HEK293 (cell line): ENCODE data around the gene PRKAR2B.

Source experiments
- ATF2 ChIP-seq: fragments of 450-650 bp; formaldehyde crosslinking; IDR thresholded peaks from 2 replicates; pipeline ENCODE4 v1.5.1; 2016; ENCODE audit warnings: missing biosample characterization, missing genetic modification characterization, low read depth
- HIC1 ChIP-seq: fragments of 450-650 bp; formaldehyde crosslinking; IDR thresholded peaks from 2 replicates; pipeline ENCODE4 v1.5.1; 2016; ENCODE audit warnings: missing biosample characterization, missing genetic modification characterization
- REPIN1 ChIP-seq: fragments of 450-650 bp; formaldehyde crosslinking; IDR thresholded peaks from 2 replicates; pipeline ENCODE4 v1.5.1; 2017; ENCODE audit warnings: missing biosample characterization, missing genetic modification characterization, low read depth
- SETDB1 ChIP-seq: IDR thresholded peaks from one replicate; pipeline ENCODE4 v1.6.1; 2017; ENCODE audit warnings: mild to moderate bottlenecking, low read length, moderate library complexity, mixed read lengths; ENCODE audit not compliant: insufficient read length
- TCF7L2 ChIP-seq: IDR thresholded peaks from 2 replicates; pipeline ENCODE4 v1.6.1; 2011; ENCODE audit warnings: low read depth, mild to moderate bottlenecking, inconsistent platforms, low read length, moderate library complexity, borderline replicate concordance
- YY2 ChIP-seq: fragments of 450-650 bp; formaldehyde crosslinking; IDR thresholded peaks from 2 replicates; pipeline ENCODE4 v1.5.1; 2016; ENCODE audit warnings: missing biosample characterization, missing genetic modification characterization
- ZBTB10 ChIP-seq: fragments of 450-650 bp; formaldehyde crosslinking; IDR thresholded peaks from 2 replicates; pipeline ENCODE4 v1.5.1; 2016; ENCODE audit warnings: missing biosample characterization, missing genetic modification characterization
- ZBTB20 ChIP-seq: fragments of 450-650 bp; formaldehyde crosslinking; IDR thresholded peaks from 2 replicates; pipeline ENCODE4 v1.5.1; 2016; ENCODE audit warnings: missing biosample characterization, missing genetic modification characterization
- ZBTB26 ChIP-seq: fragments of 450-650 bp; formaldehyde crosslinking; optimal IDR thresholded peaks from 2 replicates; pipeline ENCODE3; 2016; ENCODE audit warnings: missing biosample characterization, mild to moderate bottlenecking, missing genetic modification characterization
- ZNF146 ChIP-seq: fragments of 450-650 bp; formaldehyde crosslinking; IDR thresholded peaks from 2 replicates; pipeline ENCODE4 v1.5.1; 2016; ENCODE audit warnings: missing biosample characterization, missing genetic modification characterization
- ZNF157 ChIP-seq: fragments of 450-650 bp; formaldehyde crosslinking; IDR thresholded peaks from 2 replicates; pipeline ENCODE4 v1.5.1; 2016; ENCODE audit warnings: missing biosample characterization, missing genetic modification characterization
- ZNF174 ChIP-seq: fragments of 450-650 bp; formaldehyde crosslinking; IDR thresholded peaks from 2 replicates; pipeline ENCODE4 v1.5.0; 2017; ENCODE audit warnings: missing biosample characterization, mild to moderate bottlenecking, missing genetic modification characterization
- ZNF211 ChIP-seq: fragments of 450-650 bp; formaldehyde crosslinking; IDR thresholded peaks from 2 replicates; pipeline ENCODE4 v1.5.1; 2016; ENCODE audit warnings: low read depth, missing biosample characterization, missing genetic modification characterization
- ZNF239 ChIP-seq: fragments of 450-650 bp; formaldehyde crosslinking; IDR thresholded peaks from 2 replicates; pipeline ENCODE4 v1.5.1; 2016; ENCODE audit warnings: missing biosample characterization, missing genetic modification characterization
- ZNF335 ChIP-seq: fragments of 450-650 bp; formaldehyde crosslinking; conservative IDR thresholded peaks from 2 replicates; pipeline ENCODE4 v1.5.1; 2016; ENCODE audit warnings: missing biosample characterization, missing genetic modification characterization
- ZNF350 ChIP-seq: fragments of 450-650 bp; formaldehyde crosslinking; IDR thresholded peaks from 2 replicates; pipeline ENCODE4 v1.5.0; 2017; ENCODE audit warnings: missing biosample characterization, mild to moderate bottlenecking, missing genetic modification characterization
- ZNF394 ChIP-seq: fragments of 450-650 bp; formaldehyde crosslinking; IDR thresholded peaks from 2 replicates; pipeline ENCODE4 v1.5.1; 2016; ENCODE audit warnings: missing biosample characterization, missing genetic modification characterization, mild to moderate bottlenecking, moderate library complexity, borderline replicate concordance
- ZNF623 ChIP-seq: fragments of 450-650 bp; formaldehyde crosslinking; IDR thresholded peaks from 2 replicates; pipeline ENCODE4 v1.5.1; 2016; ENCODE audit warnings: missing biosample characterization, missing genetic modification characterization
- TF ChIP-seq, protein P1 (sequence below): fragments of 450-650 bp; IDR thresholded peaks from 2 replicates; pipeline ENCODE4 v1.5.1; 2018; ENCODE audit warnings: missing biosample characterization, mild to moderate bottlenecking, missing genetic modification characterization
- TF ChIP-seq, protein P2 (sequence below): fragments of 450-650 bp; formaldehyde crosslinking; IDR thresholded peaks from 2 replicates; pipeline ENCODE4 v1.5.1; 2016; ENCODE audit warnings: missing biosample characterization, missing genetic modification characterization
- TF ChIP-seq, protein P3 (sequence below): fragments of 450-650 bp; formaldehyde crosslinking; IDR thresholded peaks from 2 replicates; pipeline ENCODE4 v1.5.1; 2016; ENCODE audit warnings: missing biosample characterization, missing genetic modification characterization
- TF ChIP-seq, protein P4 (sequence below): fragments of 450-650 bp; IDR thresholded peaks from 2 replicates; pipeline ENCODE4 v1.5.1; 2018; ENCODE audit warnings: missing biosample characterization, missing genetic modification characterization
- TF ChIP-seq, protein P5 (sequence below): IDR thresholded peaks from 2 replicates; pipeline ENCODE4 v1.6.1; 2011; ENCODE audit warnings: mild to moderate bottlenecking, low read depth, low read length, borderline replicate concordance

Gene PRKAR2B

DNA sequence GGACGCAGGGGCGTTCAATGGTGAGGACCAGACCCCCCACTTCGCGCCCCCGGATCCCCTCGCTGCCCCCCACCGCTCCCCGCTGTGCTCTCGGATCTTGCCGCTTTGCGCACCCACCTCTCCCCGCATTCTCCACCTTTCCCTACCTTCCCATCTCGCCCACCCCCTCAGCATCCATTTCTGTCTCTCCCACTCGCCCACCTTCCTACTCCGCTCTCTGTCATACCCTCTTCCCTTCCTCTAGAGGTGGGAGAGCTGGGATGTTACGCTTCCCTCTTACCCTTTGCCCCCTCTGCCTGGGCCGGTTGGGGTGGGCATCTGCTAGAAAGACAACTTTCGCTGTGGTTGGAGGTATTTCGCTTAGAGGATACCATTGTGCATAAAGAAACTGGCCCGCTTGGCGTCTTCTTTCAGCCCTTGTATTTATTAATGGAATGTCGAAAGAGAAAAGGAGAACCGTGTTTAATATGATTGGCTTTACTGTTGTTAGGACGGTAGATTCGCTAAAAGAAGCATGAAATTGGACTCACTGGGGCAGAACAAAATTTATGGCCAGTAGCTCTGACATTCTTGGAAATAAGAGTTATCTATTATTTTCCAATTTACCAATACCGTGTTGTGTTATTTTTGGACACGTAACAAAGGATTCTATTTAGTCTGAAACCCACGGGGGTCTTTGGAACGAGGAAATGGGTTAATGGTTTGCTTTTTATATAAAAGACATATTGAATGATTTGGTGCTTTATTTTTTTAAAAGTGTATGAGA lies 873 bp downstream of the PRKAR2B start (continued):
- TF ChIP-seq ZBTB26 = no peak
- no peak for TF ChIP-seq TCF7L2
- TF ChIP-seq ZBTB10 (tag by site-specific recombination) = peak; percentile 60; the same call in 1 of the 2 replicates
- TF ChIP-seq REPIN1 (tag by site-specific recombination) = no peak
- TF ChIP-seq ZNF174 (tag by site-specific recombination) = no peak
- no peak for TF ChIP-seq ZNF157 (tag by site-specific recombination)
- TF ChIP-seq ZNF146 (tag by site-specific recombination) = no peak
- no peak for TF ChIP-seq ATF2
- TF ChIP-seq ZNF211 (tag by site-specific recombination) = no peak
- peak; percentile 53; the same call in 1 of the 2 replicates for TF ChIP-seq ZBTB20
- no peak for TF ChIP-seq ZNF394 (tag by site-specific recombination)
- no peak for TF ChIP-seq SETDB1
- peak; percentile 58 for TF ChIP-seq ZNF335
- TF ChIP-seq, protein P1, sequence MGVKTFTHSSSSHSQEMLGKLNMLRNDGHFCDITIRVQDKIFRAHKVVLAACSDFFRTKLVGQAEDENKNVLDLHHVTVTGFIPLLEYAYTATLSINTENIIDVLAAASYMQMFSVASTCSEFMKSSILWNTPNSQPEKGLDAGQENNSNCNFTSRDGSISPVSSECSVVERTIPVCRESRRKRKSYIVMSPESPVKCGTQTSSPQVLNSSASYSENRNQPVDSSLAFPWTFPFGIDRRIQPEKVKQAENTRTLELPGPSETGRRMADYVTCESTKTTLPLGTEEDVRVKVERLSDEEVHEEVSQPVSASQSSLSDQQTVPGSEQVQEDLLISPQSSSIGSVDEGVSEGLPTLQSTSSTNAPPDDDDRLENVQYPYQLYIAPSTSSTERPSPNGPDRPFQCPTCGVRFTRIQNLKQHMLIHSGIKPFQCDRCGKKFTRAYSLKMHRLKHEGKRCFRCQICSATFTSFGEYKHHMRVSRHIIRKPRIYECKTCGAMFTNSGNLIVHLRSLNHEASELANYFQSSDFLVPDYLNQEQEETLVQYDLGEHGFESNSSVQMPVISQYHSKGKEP = no peak
- TF ChIP-seq YY2 (tag by site-specific recombination) = no peak
- TF ChIP-seq, protein P2, sequence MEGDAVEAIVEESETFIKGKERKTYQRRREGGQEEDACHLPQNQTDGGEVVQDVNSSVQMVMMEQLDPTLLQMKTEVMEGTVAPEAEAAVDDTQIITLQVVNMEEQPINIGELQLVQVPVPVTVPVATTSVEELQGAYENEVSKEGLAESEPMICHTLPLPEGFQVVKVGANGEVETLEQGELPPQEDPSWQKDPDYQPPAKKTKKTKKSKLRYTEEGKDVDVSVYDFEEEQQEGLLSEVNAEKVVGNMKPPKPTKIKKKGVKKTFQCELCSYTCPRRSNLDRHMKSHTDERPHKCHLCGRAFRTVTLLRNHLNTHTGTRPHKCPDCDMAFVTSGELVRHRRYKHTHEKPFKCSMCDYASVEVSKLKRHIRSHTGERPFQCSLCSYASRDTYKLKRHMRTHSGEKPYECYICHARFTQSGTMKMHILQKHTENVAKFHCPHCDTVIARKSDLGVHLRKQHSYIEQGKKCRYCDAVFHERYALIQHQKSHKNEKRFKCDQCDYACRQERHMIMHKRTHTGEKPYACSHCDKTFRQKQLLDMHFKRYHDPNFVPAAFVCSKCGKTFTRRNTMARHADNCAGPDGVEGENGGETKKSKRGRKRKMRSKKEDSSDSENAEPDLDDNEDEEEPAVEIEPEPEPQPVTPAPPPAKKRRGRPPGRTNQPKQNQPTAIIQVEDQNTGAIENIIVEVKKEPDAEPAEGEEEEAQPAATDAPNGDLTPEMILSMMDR = no peak
- TF ChIP-seq, protein P3, sequence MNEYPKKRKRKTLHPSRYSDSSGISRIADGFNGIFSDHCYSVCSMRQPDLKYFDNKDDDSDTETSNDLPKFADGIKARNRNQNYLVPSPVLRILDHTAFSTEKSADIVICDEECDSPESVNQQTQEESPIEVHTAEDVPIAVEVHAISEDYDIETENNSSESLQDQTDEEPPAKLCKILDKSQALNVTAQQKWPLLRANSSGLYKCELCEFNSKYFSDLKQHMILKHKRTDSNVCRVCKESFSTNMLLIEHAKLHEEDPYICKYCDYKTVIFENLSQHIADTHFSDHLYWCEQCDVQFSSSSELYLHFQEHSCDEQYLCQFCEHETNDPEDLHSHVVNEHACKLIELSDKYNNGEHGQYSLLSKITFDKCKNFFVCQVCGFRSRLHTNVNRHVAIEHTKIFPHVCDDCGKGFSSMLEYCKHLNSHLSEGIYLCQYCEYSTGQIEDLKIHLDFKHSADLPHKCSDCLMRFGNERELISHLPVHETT (tag by site-specific recombination) = no peak
- TF ChIP-seq ZNF623 (tag by site-specific recombination) = no peak
- TF ChIP-seq, protein P4, sequence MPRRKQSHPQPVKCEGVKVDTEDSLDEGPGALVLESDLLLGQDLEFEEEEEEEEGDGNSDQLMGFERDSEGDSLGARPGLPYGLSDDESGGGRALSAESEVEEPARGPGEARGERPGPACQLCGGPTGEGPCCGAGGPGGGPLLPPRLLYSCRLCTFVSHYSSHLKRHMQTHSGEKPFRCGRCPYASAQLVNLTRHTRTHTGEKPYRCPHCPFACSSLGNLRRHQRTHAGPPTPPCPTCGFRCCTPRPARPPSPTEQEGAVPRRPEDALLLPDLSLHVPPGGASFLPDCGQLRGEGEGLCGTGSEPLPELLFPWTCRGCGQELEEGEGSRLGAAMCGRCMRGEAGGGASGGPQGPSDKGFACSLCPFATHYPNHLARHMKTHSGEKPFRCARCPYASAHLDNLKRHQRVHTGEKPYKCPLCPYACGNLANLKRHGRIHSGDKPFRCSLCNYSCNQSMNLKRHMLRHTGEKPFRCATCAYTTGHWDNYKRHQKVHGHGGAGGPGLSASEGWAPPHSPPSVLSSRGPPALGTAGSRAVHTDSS (tag by site-specific recombination) = no peak
- no peak for TF ChIP-seq ZNF350 (tag by site-specific recombination)
- TF ChIP-seq, protein P5, sequence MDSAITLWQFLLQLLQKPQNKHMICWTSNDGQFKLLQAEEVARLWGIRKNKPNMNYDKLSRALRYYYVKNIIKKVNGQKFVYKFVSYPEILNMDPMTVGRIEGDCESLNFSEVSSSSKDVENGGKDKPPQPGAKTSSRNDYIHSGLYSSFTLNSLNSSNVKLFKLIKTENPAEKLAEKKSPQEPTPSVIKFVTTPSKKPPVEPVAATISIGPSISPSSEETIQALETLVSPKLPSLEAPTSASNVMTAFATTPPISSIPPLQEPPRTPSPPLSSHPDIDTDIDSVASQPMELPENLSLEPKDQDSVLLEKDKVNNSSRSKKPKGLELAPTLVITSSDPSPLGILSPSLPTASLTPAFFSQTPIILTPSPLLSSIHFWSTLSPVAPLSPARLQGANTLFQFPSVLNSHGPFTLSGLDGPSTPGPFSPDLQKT = no peak
- no peak for TF ChIP-seq ZNF239 (tag by site-specific recombination)
- TF ChIP-seq HIC1 (tag by site-specific recombination) = peak; percentile 66
